Omental fat pad (tissue), 4 donors: ENCODE measurements around the gene NRSN2. TPM values are rescaled to one million over a fixed set of nuclear protein-coding genes. Genes with fewer than 3 reads are reported as not detected.
"Not testable (repeated sequence)": the region's sequence is repeated elsewhere in the genome, so short reads cannot be mapped to it uniquely, and the experiment has no call there.

Experiments
- ATAC-seq: fragments of 150-250 bp; one replicate; pipeline ENCODE4 v1.9.1; 2016; ENCODE audit warnings: mild to moderate bottlenecking, moderate library complexity; ENCODE audit not compliant: low FRiP score
- DNase-seq: peaks from one replicate; pipeline ENCODE4 v3.0.0-alpha.2; 2019; ENCODE audit warnings: low spot score
- total RNA-seq, 4 donors: library from RNA; depleted of rRNA; stranded (reverse); fragments of >200 nt; gene quantifications; one replicate each; pipeline ENCODE4 v1.1.0, GENCODE V29; 2016
- TF ChIP-seq, protein P1 (sequence below), 3 donors: fragments of 450-650 bp; IDR thresholded peaks; one replicate each; pipeline ENCODE4 v1.5.1; 2016 to 2017; ENCODE audit warnings: antibody characterized with exemption in 3 of 3, mild to moderate bottlenecking in 3 of 3, moderate library complexity in 2 of 3

Gene NRSN2
- total RNA-seq, 4 donors from 2014 or later = 12.6 to 19.1 (median 15.8) TPM

- DNase-seq = no peak
- ATAC-seq = no peak
- TF ChIP-seq, protein P1, sequence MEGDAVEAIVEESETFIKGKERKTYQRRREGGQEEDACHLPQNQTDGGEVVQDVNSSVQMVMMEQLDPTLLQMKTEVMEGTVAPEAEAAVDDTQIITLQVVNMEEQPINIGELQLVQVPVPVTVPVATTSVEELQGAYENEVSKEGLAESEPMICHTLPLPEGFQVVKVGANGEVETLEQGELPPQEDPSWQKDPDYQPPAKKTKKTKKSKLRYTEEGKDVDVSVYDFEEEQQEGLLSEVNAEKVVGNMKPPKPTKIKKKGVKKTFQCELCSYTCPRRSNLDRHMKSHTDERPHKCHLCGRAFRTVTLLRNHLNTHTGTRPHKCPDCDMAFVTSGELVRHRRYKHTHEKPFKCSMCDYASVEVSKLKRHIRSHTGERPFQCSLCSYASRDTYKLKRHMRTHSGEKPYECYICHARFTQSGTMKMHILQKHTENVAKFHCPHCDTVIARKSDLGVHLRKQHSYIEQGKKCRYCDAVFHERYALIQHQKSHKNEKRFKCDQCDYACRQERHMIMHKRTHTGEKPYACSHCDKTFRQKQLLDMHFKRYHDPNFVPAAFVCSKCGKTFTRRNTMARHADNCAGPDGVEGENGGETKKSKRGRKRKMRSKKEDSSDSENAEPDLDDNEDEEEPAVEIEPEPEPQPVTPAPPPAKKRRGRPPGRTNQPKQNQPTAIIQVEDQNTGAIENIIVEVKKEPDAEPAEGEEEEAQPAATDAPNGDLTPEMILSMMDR (IDR thresholded peaks at IDR 0.05) = no peak
Observed at GRCh38 chr20:385448-385847, 38.5 kb downstream of the NRSN2 start.

DNA sequence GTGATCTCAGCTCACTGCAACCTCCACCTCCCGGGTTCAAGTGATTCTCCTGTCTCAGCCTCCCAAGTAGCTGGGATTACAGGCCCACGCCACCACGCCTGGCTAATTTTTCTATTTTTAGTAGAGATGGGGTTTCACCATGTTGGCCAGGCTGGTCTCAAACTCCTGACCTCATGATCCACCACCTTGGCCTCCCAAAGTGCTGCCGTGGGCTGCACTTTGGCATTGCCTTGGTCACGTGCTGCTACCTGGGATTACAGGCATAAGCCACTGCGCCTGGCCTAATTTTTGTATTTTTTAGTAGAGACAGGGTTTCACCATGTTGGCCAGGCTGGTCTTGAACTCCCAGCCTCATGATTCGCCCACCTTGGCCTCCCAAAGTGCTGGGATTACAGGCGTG is 39.7 kb downstream of the NRSN2 start:
- DNase-seq, ATAC-seq: not testable (repeated sequence)

DNA sequence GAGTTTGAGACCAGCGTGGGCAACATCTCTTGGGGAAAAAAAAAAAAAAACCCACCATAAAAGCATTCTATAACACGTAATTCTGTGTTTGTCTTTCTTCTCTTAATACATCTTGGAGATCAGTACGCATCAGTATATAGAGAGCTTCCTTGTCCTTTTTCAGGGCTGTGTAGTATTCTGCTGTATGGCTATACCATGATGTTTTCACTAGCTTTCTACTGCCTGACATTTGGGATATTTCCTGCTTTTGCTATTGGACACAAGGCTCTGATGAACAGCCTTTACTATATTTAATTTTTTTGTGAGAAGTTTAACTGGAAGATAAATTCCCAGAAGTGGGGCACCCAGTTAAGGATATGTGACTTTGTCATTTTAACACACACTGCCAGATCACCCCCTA is 40.6 kb downstream of the NRSN2 start:
- DNase-seq = no peak
- no peak for ATAC-seq
- TF ChIP-seq, protein P1 (IDR thresholded peaks at IDR 0.05) = no peak

- DNase-seq = no peak
- TF ChIP-seq, protein P1 (IDR thresholded peaks at IDR 0.05) = peak in 1 of 3 donors; percentile 5
- no peak for ATAC-seq
Observed at GRCh38 chr20:388034-388994, 41.4 kb downstream of the NRSN2 start.

DNA sequence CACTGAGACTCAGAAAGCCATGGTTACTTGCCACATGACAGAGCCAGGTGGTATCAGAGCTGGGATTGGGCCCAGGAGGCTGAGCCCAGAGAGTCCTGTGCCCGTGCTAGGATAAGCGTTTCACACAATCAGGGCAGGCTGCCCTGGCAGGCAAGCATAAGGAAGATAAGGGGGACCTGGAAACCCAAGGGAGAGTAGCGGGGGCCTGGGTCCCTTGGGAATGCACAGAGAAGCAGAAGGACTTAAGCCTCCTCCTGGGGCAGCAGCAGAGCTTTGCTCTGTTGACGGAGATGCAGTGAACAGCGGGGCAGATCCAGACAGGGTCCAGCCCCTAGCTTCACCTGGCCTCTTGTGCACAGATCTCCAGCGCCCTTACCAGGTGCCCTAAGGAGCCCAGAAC is 42.3 kb downstream of the NRSN2 start:
- no peak for DNase-seq

GRCh38 chr20:391041-391711 is 44.3 kb downstream of the NRSN2 start:
- no peak for ATAC-seq
- no peak for DNase-seq
- TF ChIP-seq, protein P1 (IDR thresholded peaks at IDR 0.05) = no peak

More for the DNA sequence above, 42.3 kb downstream of the NRSN2 start:
- ATAC-seq = no peak
- TF ChIP-seq, protein P1 (IDR thresholded peaks at IDR 0.05) = no peak

DNA sequence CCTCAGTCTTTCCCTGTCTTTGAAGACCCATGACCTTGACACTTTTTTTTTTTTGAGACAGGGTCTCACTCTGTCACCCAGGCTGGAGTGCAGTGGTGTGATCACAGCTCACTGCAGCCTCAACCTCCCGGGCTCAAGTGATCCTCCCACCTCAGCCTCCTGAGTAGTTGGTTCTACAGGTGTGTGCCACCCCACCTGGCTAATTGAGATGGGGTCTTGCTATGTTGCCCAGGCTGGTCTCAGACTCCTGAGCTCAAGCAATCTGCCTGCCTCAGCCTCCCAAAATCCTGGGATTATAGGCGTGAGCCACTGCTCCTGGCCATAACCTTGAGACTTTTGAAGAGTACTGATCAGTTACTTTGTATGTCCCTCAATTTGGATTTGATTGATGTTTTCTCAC is 46.4 kb downstream of the NRSN2 start:
- not testable (repeated sequence) for ATAC-seq

GRCh38 chr20:396252-396618 is 49.3 kb downstream of the NRSN2 start:
- ATAC-seq (no peak), DNase-seq (no peak)
- TF ChIP-seq, protein P1 (IDR thresholded peaks at IDR 0.05) = no peak

More for the DNA sequence above, 46.4 kb downstream of the NRSN2 start:
- not testable (repeated sequence) for DNase-seq
